B cell (primary cell): ENCODE data around the gene MAGEB17. TPM values are rescaled to one million over a fixed set of nuclear protein-coding genes. Genes with fewer than 3 reads are reported as not detected.

Experiments
- ATAC-seq: fragments of 200-7000 bp; cut with Tn5 transposase; one replicate; pipeline ENCODE4 v1.10.0; 2021; ENCODE audit warnings: low read depth, mild to moderate bottlenecking, moderate number of reproducible peaks, moderate library complexity
- CTCF ChIA-PET: fragments of 350-600 bp; sonication (Branson Sonifier 250); formaldehyde crosslinking; loops from one replicate; lab custom pipeline; 2021; ENCODE audit warnings: antibody characterized with exemption, inconsistent platforms; lab: Charles Lee
- POLR2A ChIA-PET: fragments of 350-600 bp; sonication (Branson Sonifier 250); formaldehyde crosslinking; loops from one replicate; lab custom pipeline; 2021; ENCODE audit warnings: antibody characterized with exemption; lab: Charles Lee
- DNase-seq: peaks from one replicate; pipeline ENCODE4 v3.0.0; 2013
- H2AFZ ChIP-seq: 2 replicates; pipeline ENCODE4 v1.6.1; 2012; ENCODE audit warnings: mild to moderate bottlenecking, low read depth, low read length; ENCODE audit not compliant: insufficient read depth, poor library complexity, severe bottlenecking
- H3K27ac ChIP-seq, 2 donors: 1 replicate in 1 of 2; 2 replicates in 1 of 2; pipeline ENCODE4 v1.5.1; 2012 to 2013; ENCODE audit warnings: low read length in 2 of 2, mild to moderate bottlenecking in 2 of 2, moderate library complexity in 1 of 2
- H3K27me3 ChIP-seq, 4 experiments: fragments of 200-600 bp in 1 of 4; sonication (generic) in 1 of 4; replicated peaks in 1 of 4; 1 replicate in 2 of 4; 2 replicates in 2 of 4; pipeline versions ENCODE4 v1.6.1 to v1.7.0; 2013 to 2016; ENCODE audit warnings: low read length in 3 of 4, mild to moderate bottlenecking in 2 of 4, mixed read lengths in 1 of 4, moderate library complexity in 1 of 4; ENCODE audit not compliant: insufficient read depth in 4 of 4, control insufficient read depth in 3 of 4; ENCODE audit errors: control extremely low read depth in 1 of 4
- H3K36me3 ChIP-seq, 2 experiments: replicated peaks in 1 of 2; 1 replicate in 1 of 2; 2 replicates in 1 of 2; pipeline versions ENCODE4 v1.6.1 to v1.7.1; 2013; ENCODE audit warnings: low read length in 1 of 2; ENCODE audit not compliant: insufficient read depth in 2 of 2, control insufficient read depth in 1 of 2; ENCODE audit errors: control extremely low read depth in 1 of 2, extremely low read depth in 1 of 2
- H3K4me1 ChIP-seq, 2 donors: fragments of 200-600 bp in 1 of 2; sonication (generic) in 1 of 2; 1 replicate in 1 of 2; 2 replicates in 1 of 2; pipeline versions ENCODE4 v1.5.1 to v1.6.1; 2013 to 2017; ENCODE audit warnings: low read length in 2 of 2; ENCODE audit not compliant: control insufficient read depth in 2 of 2, insufficient read depth in 2 of 2
- H3K4me2 ChIP-seq: replicated peaks from 2 replicates; pipeline ENCODE3; 2012; ENCODE audit warnings: mild to moderate bottlenecking, low read depth, low read length; ENCODE audit not compliant: poor library complexity, severe bottlenecking
- H3K4me3 ChIP-seq, 5 experiments: fragments of 200-600 bp in 1 of 5; sonication (generic) in 1 of 5; 1 replicate in 3 of 5; 2 replicates in 2 of 5; pipeline versions ENCODE4 v1.5.1 to v1.7.0; 2011 to 2016; ENCODE audit warnings: low read length in 4 of 5, mild to moderate bottlenecking in 4 of 5, low read depth in 2 of 5, control low read depth in 1 of 5, moderate library complexity in 1 of 5; ENCODE audit not compliant: insufficient read depth in 1 of 5; ENCODE audit errors: control extremely low read depth in 1 of 5, extremely low read depth in 1 of 5
- H3K79me2 ChIP-seq: fragments of 200-600 bp; sonication (generic); one replicate; pipeline ENCODE4 v1.6.0; 2016; ENCODE audit warnings: low read length; ENCODE audit not compliant: control insufficient read depth, insufficient read depth
- H3K9ac ChIP-seq: fragments of 200-600 bp; sonication (generic); 2 replicates; pipeline ENCODE4 v1.6.1; 2017; ENCODE audit warnings: mild to moderate bottlenecking, low read length, moderate library complexity
- H3K9me3 ChIP-seq, 3 donors: one replicate each; pipeline versions ENCODE4 v1.6.1 to v1.7.1; 2013; ENCODE audit warnings: low read length in 2 of 3; ENCODE audit not compliant: control insufficient read depth in 2 of 3, insufficient read depth in 1 of 3; ENCODE audit errors: control extremely low read depth in 1 of 3
- H4K20me1 ChIP-seq: 2 replicates; pipeline ENCODE4 v1.6.0; 2012; ENCODE audit warnings: mild to moderate bottlenecking, low read length; ENCODE audit not compliant: insufficient read depth, control insufficient read depth, poor library complexity, severe bottlenecking
- H3K27ac Mint-ChIP-seq: one replicate; pipeline ENCODE4 v1.8.0; 2021; ENCODE audit warnings: mixed read lengths
- H3K27me3 Mint-ChIP-seq: one replicate; pipeline ENCODE4 v1.8.0; 2021; ENCODE audit warnings: mixed read lengths
- H3K4me1 Mint-ChIP-seq: one replicate; pipeline ENCODE4 v1.8.0; 2021; ENCODE audit warnings: mixed read lengths
- H3K4me3 Mint-ChIP-seq: one replicate; pipeline ENCODE4 v1.8.0; 2021; ENCODE audit warnings: mixed read lengths
- H3K9me3 Mint-ChIP-seq: one replicate; pipeline ENCODE4 v1.8.0; 2022; ENCODE audit warnings: mixed read lengths; ENCODE audit not compliant: insufficient read depth
- EZH2 ChIP-seq: IDR thresholded peaks from 2 replicates; pipeline ENCODE4 v1.6.1; 2012; ENCODE audit warnings: borderline replicate concordance, low read depth, mild to moderate bottlenecking, moderate library complexity, low read length; ENCODE audit not compliant: insufficient read depth, poor library complexity, severe bottlenecking
- WGBS: methylation state at CpG from one replicate; pipeline ENCODE4 v1.1.5; 2013; ENCODE audit warnings: missing lambda C conversion rate; ENCODE audit not compliant: insufficient coverage; 5-methylcytosine and 5-hydroxymethylcytosine counted together
- intact Hi-C: fragments of 100-400 bp; cut with micrococcal nuclease; formaldehyde crosslinking; loops from one replicate; pipeline ENCODE4 v1.10.0; 2022
- polyA plus RNA-seq: library from polyadenylated mRNA; depleted of rRNA; stranded (reverse); fragments of >200 nt; gene quantifications from 2 replicates; pipeline ENCODE4 v1.2.3, GENCODE V29; 2012
- total RNA-seq, 2 donors: library from RNA; stranded (reverse); fragments of 120-200 nt in 1 of 2; gene quantifications; 1 replicate in 1 of 2; 2 replicates in 1 of 2; pipeline versions ENCODE4 v1.2.3 to v1.2.4, GENCODE V29; 2013 to 2022
- TF ChIP-seq, protein P1 (sequence below): fragments of 200-600 bp; IDR thresholded peaks from one replicate; pipeline ENCODE4 v1.8.0; 2022; ENCODE audit warnings: antibody characterized with exemption, mild to moderate bottlenecking

Gene MAGEB17
- total and polyA plus RNA-seq, 2 donors (not counting 1 experiment from before 2014, with no cell fraction given): 0.16 TPM; not detected in 1

DNA sequence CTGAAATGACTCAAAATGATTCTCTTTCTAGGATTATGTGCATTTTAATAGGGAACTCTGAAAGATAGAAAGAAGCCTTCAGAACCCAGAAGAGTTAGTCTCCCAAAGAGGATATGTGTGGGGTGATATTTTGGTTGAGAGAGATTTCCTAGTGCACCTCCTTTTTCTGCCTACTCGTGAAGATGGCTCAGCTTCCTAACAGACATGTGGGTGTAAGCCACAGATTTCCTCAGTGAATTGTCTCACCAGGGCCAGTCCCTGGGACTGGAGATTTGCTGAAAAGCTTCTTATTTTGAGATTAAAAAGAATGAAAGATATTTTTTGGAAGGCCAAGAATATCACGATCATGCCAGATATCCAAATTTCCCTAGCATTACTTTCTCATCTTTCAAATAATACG, 42.8 kb downstream of the MAGEB17 start:
- CTCF ChIA-PET: no interaction called here
- no peak overlapping the region for H2AFZ ChIP-seq
- H3K9ac ChIP-seq: no peak overlapping the region
- H3K79me2 ChIP-seq: no peaks in the 10 kb centered on the region
- no peak for ATAC-seq
- no peak overlapping the region for H3K4me3 ChIP-seq
- H3K9me3 ChIP-seq: no peaks in the 10 kb centered on the region
- TF ChIP-seq, protein P1, sequence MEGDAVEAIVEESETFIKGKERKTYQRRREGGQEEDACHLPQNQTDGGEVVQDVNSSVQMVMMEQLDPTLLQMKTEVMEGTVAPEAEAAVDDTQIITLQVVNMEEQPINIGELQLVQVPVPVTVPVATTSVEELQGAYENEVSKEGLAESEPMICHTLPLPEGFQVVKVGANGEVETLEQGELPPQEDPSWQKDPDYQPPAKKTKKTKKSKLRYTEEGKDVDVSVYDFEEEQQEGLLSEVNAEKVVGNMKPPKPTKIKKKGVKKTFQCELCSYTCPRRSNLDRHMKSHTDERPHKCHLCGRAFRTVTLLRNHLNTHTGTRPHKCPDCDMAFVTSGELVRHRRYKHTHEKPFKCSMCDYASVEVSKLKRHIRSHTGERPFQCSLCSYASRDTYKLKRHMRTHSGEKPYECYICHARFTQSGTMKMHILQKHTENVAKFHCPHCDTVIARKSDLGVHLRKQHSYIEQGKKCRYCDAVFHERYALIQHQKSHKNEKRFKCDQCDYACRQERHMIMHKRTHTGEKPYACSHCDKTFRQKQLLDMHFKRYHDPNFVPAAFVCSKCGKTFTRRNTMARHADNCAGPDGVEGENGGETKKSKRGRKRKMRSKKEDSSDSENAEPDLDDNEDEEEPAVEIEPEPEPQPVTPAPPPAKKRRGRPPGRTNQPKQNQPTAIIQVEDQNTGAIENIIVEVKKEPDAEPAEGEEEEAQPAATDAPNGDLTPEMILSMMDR: no peak
- H3K4me1 Mint-ChIP-seq: no peaks in the 10 kb centered on the region
- POLR2A ChIA-PET: no interaction called here
- no peaks in the 10 kb centered on the region for H3K27me3 ChIP-seq
- no peaks in the 10 kb centered on the region for H3K4me1 ChIP-seq
- H3K36me3 ChIP-seq: no peaks in the 10 kb centered on the region
- H4K20me1 ChIP-seq: no peaks in the 10 kb centered on the region
- H3K27me3 Mint-ChIP-seq: no peaks in the 10 kb centered on the region
- H3K4me2 ChIP-seq: no peak overlapping the region
- DNase-seq: no peak
- intact Hi-C loops: no loop called here
- WGBS: no CpG with 5 or more reads among the region's 3 CpGs
- no peak overlapping the region for H3K27ac Mint-ChIP-seq
- no peak overlapping the region for H3K4me3 Mint-ChIP-seq
- no peaks in the 10 kb centered on the region for H3K9me3 Mint-ChIP-seq
- H3K27ac ChIP-seq: no peak overlapping the region

DNA sequence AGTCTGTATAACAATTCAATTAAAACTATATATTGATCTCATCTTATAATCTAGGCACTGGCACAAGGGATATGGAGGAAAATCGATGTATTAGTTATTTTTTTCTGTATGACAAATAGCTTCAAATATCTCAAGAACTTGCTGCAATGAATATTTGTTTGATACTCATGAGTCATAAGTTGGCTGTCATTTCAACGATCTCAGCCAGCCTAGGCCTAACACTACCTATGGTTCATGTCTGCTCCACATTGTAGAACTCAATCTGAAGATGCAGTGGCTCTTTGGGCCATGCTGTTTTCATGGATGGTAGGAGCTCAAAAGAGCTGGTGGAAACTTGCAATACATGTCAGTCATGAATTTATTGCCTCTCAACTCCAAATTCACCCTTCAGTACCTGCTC, 44.7 kb downstream of the MAGEB17 start:
- POLR2A ChIA-PET: no interaction called here
- H3K9me3 ChIP-seq: no peaks in the 10 kb centered on the region
- no peaks in the 10 kb centered on the region for H3K36me3 ChIP-seq
- DNase-seq (no peak), ATAC-seq (no peak)
- TF ChIP-seq, protein P1: no peak
- no peak for TF ChIP-seq EZH2
- H3K27me3 Mint-ChIP-seq: no peaks in the 10 kb centered on the region
- H3K4me3 Mint-ChIP-seq: no peak overlapping the region
- H3K27ac ChIP-seq: no peak overlapping the region
- H3K9me3 Mint-ChIP-seq: no peaks in the 10 kb centered on the region
- H4K20me1 ChIP-seq: no peaks in the 10 kb centered on the region
- H2AFZ ChIP-seq: no peak overlapping the region
- no peaks in the 10 kb centered on the region for H3K4me1 ChIP-seq
- H3K79me2 ChIP-seq: no peaks in the 10 kb centered on the region
- H3K4me2 ChIP-seq: no peak overlapping the region
- intact Hi-C loops: loop anchor here (2.0 kb wide), 1 partner anchor 525 kb away; no protein-coding TSS in a partner anchor
- no peak overlapping the region for H3K9ac ChIP-seq
- no peaks in the 10 kb centered on the region for H3K4me1 Mint-ChIP-seq
- no peak overlapping the region for H3K27ac Mint-ChIP-seq
- CTCF ChIA-PET: interaction anchor here (1.0 to 1.5 kb wide), 2 partner anchors 278 to 413 kb away, joined by 3 read pairs; no protein-coding TSS in a partner anchor
- H3K27me3 ChIP-seq: no peaks in the 10 kb centered on the region
- H3K4me3 ChIP-seq: no peak overlapping the region
- no CpG with 5 or more reads among the region's 2 CpGs for WGBS
